BJ (cell line): ENCODE measurements around the gene CHST7. TPM values are rescaled to one million over a fixed set of nuclear protein-coding genes. Genes with fewer than 3 reads are reported as not detected.

ENCODE experiments used
- CTCF ChIA-PET: fragments of 350-600 bp; formaldehyde crosslinking; extraction: SDS; loops from one replicate; lab custom pipeline; 2021; ENCODE audit warnings: antibody characterized with exemption, inconsistent platforms; lab: Yijun Ruan, JAX
- POLR2A ChIA-PET: fragments of 300-600 bp; sonication (Branson Sonifier 250); formaldehyde crosslinking; extraction: SDS; loops from one replicate; lab custom pipeline; 2021; ENCODE audit warnings: antibody characterized with exemption; lab: Charles Lee
- DNase-seq: peaks from one replicate; pipeline ENCODE4 v3.0.0-alpha.2; 2011; ENCODE audit warnings: low read depth
- H3K27me3 ChIP-seq: 2 replicates; pipeline ENCODE4 v1.6.0; 2011; ENCODE audit warnings: low read length; ENCODE audit not compliant: control insufficient read depth, insufficient read depth
- H3K36me3 ChIP-seq: 2 replicates; pipeline ENCODE4 v1.5.1; 2011; ENCODE audit warnings: low read length; ENCODE audit not compliant: control insufficient read depth, insufficient read depth
- H3K4me3 ChIP-seq: 2 replicates; pipeline ENCODE4 v1.5.1; 2011; ENCODE audit warnings: low read depth, mild to moderate bottlenecking, control low read depth, low read length
- CTCF ChIP-seq: IDR thresholded peaks from 2 replicates; pipeline ENCODE4 v1.5.1; 2011; ENCODE audit warnings: low read depth, mild to moderate bottlenecking, control low read depth, inconsistent platforms, low read length, moderate library complexity; ENCODE audit not compliant: insufficient read depth
- polyA plus RNA-seq: library from polyadenylated mRNA; depleted of rRNA; stranded (reverse); fragments of >200 nt; gene quantifications from 2 replicates; pipeline ENCODE4 v1.2.3, GENCODE V29; 2011

Gene CHST7
- polyA plus RNA-seq, 1 experiment = 2.5 TPM

- Histone ChIP-seq H3K27me3 (no peaks in the 10 kb centered on the region), H3K4me3 (no peak overlapping the region), H3K36me3 (no peaks in the 10 kb centered on the region; the same call in 1 of the 2 replicates)
- POLR2A ChIA-PET = no interaction called here
- no peak for TF ChIP-seq CTCF
- no peak for DNase-seq
- CTCF ChIA-PET = no interaction called here
These were observed 36.6 kb downstream of the CHST7 start for GRCh38 chrX:46610070-46610658.

- ChIA-PET POLR2A (no interaction called here), CTCF (no interaction called here)
- no peak for TF ChIP-seq CTCF
- Histone ChIP-seq H3K36me3 (no peaks in the 10 kb centered on the region; the same call in 1 of the 2 replicates), H3K27me3 (no peaks in the 10 kb centered on the region), H3K4me3 (no peak overlapping the region)
- DNase-seq = no peak
These were observed 38.2 kb downstream of the CHST7 start for GRCh38 chrX:46611658-46612362.

GRCh38 chrX:46617906-46618305 is 44.3 kb downstream of the CHST7 start:
- Histone ChIP-seq H3K27me3 (no peaks in the 10 kb centered on the region), H3K4me3 (no peak overlapping the region), H3K36me3 (no peaks in the 10 kb centered on the region; the same call in 1 of the 2 replicates)
- ChIA-PET POLR2A (no interaction called here), CTCF (no interaction called here)
- no peak for TF ChIP-seq CTCF
- no peak for DNase-seq

GRCh38 chrX:46618947-46619346 is 45.4 kb downstream of the CHST7 start:
- CTCF ChIA-PET = no interaction called here
- Histone ChIP-seq H3K36me3 (no peaks in the 10 kb centered on the region; the same call in 1 of the 2 replicates), H3K4me3 (no peak overlapping the region), H3K27me3 (no peaks in the 10 kb centered on the region)
- no peak for TF ChIP-seq CTCF
- DNase-seq = no peak
- POLR2A ChIA-PET = no interaction called here

- POLR2A ChIA-PET = no interaction called here
- Histone ChIP-seq H3K27me3 (no peaks in the 10 kb centered on the region), H3K4me3 (no peak overlapping the region), H3K36me3 (no peaks in the 10 kb centered on the region)
- CTCF ChIA-PET = interaction anchor here (1.2 kb wide), 1 partner anchor 15 kb away, joined by 3 read pairs; no protein-coding TSS in a partner anchor
- no peak for DNase-seq
- TF ChIP-seq CTCF = no peak
These were observed 46.9 kb downstream of the CHST7 start for GRCh38 chrX:46620505-46620904.
